Measurements from ENCODE around the gene STK35.

The STK35 gene

DNA sequence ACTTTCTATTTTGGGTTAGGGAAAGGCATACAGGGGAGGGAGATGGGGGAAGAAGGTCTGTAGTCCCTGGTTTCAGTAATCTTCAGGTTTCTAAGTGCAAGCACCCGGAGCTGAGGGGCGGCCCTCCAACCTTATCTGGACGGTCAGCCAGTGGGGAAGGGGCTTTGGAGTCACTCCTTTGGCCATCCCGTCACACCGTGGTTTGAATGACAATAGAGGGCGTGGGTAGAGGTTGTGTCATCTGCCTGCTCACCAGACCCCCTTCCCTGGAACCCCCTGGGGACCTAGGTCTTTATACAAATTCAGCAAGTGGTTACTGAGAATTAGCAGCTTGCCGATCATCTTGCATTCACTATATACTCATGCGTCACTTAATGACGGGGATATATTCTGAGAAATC is 29.1 kb downstream of the STK35 start:
- H3K4me3 ChIP-seq (ENCODE audit: control insufficient read depth, low read depth, low read length): no peak overlapping the region
- no peak for TF ChIP-seq CTCF (IDR thresholded peaks at IDR 0.05; ENCODE audit: control insufficient read depth, insufficient read depth, low read depth, low read length, missing control alignments)
- no peak for DNase-seq (ENCODE audit: low read depth)

GRCh38 chr20:2131366-2131765 is 29.7 kb downstream of the STK35 start:
- DNase-seq (ENCODE audit: low read depth): no peak
- H3K4me3 ChIP-seq (ENCODE audit: control insufficient read depth, low read depth, low read length): no peak overlapping the region
- no peak for TF ChIP-seq CTCF (IDR thresholded peaks at IDR 0.05; ENCODE audit: control insufficient read depth, insufficient read depth, low read depth, low read length, missing control alignments)

GRCh38 chr20:2132461-2132901 is 30.9 kb downstream of the STK35 start:
- H3K4me3 ChIP-seq (ENCODE audit: control insufficient read depth, low read depth, low read length): no peak overlapping the region
- DNase-seq (ENCODE audit: low read depth): no peak
- no peak for TF ChIP-seq CTCF (IDR thresholded peaks at IDR 0.05; ENCODE audit: control insufficient read depth, insufficient read depth, low read depth, low read length, missing control alignments)

DNA sequence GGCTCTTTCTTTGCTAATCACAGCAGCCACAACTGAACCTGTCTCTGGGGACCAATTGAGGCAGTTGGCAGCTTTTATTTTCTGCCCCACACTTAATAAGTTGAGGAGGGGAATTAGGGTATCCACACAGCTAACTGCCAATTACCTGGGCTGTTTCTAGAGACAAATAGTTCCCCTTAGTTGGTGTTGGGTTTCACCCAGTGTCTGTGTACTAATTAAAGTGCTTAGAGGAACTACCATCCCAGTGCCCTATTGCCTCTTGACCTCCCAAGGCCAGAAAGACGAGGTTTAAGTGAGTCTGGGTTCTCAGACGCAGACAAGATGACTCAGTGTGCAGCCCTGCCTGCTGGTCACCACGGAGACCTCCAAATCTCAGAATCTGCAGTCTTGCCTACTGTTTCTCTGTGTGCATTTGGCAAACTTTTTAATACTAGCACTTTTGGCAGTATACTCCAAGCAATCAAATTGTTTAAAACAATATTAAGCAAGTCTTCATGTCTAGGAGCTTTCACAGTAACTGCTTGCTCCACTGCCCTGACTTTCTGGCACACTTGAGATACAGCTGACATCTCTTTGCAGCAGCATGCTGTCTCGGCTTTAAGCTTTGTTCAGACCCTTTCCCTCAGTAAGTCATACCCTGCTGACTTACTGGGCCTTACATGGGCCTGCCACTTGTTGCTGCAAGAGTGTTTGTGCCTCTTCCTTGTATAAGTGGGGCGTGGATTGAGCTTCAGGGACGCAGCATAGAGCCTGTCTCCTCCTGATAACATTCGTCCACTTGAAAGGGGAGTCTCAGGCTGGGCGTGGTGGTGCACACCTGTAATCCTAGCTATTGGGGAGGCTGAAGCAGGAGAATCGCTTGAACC is 31.9 kb downstream of the STK35 start:
- peak; percentile 71 for DNase-seq (ENCODE audit: low read depth)
- TF ChIP-seq CTCF (IDR thresholded peaks at IDR 0.05; ENCODE audit: control insufficient read depth, insufficient read depth, low read depth, low read length, missing control alignments): no peak
- no peak overlapping the region for H3K4me3 ChIP-seq (ENCODE audit: control insufficient read depth, low read depth, low read length)

DNA sequence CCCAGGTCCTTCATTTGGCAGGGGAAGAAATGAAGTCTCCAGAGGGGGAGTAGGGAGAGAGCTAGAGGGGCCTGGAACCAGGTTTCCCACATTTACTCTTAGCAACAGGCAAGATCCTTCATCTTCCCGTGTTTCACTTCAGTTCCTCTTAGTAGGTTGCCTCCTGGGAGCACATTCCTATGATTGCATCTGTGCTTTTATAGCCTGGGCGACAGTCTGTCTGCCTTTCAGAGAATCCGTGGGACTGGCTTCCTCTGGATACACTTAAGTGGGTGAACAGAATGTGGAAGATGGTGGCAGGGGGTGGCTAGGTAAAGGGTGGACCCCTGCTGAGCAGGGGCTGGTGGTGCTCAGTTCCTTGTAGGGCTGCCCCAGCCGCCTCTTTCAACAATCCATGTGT is 33.4 kb downstream of the STK35 start:
- TF ChIP-seq CTCF (IDR thresholded peaks at IDR 0.05; ENCODE audit: control insufficient read depth, insufficient read depth, low read depth, low read length, missing control alignments): no peak
- DNase-seq (ENCODE audit: low read depth): no peak

DNA sequence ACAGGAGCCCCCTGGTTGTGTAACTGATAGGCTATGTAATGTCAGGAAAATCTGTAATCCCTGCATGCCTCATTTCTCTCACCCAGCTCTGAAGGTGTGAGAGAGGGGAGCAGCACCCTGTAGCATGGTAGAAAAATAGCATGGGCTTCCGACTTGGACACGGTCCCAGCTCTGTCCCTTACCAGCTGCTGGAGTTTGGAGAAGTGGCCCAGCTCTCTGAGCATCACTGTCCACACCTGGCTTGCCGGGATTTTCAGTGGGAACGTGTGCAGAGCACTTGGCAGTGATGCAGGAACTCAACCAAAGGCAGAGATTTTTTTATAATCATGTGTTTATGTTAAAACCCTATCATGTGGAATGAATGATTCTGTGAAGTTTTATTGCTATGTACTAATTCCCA is 34.6 kb downstream of the STK35 start:
- no peak for DNase-seq (ENCODE audit: low read depth)
- TF ChIP-seq CTCF (IDR thresholded peaks at IDR 0.05; ENCODE audit: control insufficient read depth, insufficient read depth, low read depth, low read length, missing control alignments): no peak
- no peak overlapping the region for H3K4me3 ChIP-seq (ENCODE audit: control insufficient read depth, low read depth, low read length)

More for the DNA sequence above, 33.4 kb downstream of the STK35 start:
- no peak overlapping the region for H3K4me3 ChIP-seq (ENCODE audit: control insufficient read depth, low read depth, low read length)

Data from AG09309 (cell line).